CD4-positive, alpha-beta T cell treated with Interleukin-15 for 1 hour (primary cell): ENCODE results near the gene UTP18.
"Not testable (repeated sequence)": the region's sequence is repeated elsewhere in the genome, so short reads cannot be mapped to it uniquely, and the experiment has no call there.

Experiments
- DNase-seq: peaks from one replicate; pipeline ENCODE4 v3.0.0-alpha.2; 2020

Gene UTP18

DNA sequence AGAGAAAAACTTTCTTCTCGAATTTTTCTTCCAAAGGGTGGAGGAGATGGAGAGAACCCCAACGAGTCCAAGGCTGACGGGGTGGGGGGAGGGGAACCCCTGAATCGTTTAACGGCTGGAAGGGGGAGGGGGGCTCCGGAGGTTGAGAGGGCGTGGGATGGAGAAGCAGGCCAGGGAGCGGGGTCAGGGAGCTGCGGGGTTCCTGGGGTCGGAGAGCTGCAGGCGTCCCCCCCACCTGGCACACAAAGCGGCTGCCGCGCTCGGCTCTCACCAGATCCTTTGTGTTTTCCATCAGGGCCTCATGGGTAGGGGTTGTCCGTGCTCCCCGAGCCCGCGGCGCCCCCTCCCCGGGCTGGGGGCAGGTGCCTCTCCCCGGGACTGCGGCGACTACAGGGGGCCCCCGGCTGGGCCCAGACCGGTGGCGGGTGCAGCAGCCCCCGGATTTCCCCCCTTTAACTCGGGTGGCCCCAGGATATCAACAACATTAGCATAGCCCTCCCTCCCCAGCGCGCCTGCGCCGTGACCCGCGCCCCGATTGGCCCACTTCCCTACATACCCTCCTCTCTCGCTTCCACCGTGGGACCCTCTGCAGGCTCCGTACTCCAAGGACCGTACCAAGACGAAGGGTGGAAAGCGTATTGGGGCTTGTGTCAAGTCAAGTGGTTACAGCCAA, 646 bp upstream of the UTP18 start, which contains the start of gene MBTD1:
MBTD1 (minus strand) TSS at position 486 of the 673 bp plus-strand sequence. CDS start 34,888 bp downstream, outside the sequence.
- DNase-seq = peak; percentile 96

DNA sequence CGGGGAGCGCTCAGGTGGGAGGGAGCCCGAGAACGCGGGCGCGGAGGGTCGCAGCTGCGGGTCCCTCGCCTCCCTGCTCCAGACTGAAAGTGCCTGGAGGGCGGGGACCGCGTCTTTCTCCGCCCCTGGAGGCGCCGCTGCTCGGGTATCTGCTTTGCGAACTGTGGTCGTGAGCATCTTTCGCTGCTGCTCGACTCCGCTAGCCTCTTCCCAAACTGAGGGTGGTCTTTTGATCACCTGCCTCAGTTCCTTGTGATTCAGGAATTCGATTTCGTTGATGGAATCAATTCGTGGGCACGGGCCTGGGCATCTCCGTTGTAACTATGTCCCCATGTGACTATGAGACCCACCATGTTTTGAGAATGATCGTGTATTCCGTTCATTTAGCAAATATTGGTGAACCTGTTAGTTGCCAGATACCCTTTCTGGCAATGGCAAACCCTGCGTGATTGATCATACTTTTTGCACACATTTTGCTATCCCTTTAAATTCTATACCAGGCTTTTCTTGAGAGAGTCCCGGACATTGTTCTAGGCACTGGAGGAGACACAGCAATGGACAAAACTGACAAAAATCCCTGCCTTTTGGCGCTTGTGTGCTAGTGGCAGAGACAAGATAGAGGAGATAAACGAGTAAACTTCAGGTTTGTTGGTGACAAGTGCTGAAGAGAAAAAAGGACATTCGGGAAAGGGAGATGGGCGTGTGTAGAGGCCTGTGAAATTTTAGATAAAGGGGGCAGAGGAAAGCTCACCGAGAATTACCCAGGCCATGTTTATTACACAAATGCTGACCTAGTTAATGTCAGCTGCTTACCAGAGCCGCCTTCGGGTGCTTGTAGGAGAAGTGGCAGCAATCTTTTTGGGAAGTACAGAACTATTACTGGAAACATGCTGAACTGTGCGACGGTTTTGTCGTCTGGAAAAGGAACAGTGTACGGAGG, 948 bp downstream of the UTP18 start:
- DNase-seq = no peak

DNA sequence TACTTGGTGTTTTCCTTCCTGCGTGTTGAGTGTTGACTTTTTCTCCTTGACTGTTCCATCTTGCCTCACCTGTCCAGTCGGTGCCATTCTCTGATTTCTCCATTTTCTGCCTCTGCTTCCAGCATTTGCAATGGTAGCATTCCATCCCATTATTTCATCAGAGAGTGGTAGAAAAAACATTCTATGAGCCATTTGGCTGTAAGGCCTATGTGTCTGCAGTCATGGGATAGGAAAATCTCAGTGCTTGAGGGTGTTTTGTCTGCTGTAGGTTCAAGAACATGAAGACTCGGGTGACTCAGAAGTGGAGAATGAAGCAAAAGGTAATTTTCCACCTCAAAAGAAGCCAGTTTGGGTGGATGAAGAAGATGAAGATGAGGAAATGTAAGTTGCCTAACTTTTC, 2.7 kb downstream of the UTP18 start:
- DNase-seq = no peak

DNA sequence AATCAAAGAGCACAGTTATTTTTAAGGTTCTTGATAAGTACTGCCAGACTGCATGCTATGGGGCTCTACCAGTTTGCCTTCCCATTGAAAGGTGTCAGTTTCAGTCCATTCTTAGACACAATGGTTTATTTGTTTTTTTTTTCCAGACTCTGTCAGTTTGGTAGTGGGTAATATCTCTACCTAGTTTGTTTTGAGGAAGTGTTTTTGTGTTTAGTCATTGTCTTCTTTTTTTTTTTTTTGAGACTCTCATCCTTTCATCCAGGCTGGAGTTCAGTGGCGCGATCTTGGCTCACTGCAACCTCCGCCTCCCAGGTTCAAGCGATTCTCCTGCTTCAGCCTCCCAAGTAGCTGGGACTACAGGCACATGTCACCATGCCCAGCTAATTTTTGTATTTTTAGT, 4.1 kb downstream of the UTP18 start:
- not testable (repeated sequence) for DNase-seq

DNA sequence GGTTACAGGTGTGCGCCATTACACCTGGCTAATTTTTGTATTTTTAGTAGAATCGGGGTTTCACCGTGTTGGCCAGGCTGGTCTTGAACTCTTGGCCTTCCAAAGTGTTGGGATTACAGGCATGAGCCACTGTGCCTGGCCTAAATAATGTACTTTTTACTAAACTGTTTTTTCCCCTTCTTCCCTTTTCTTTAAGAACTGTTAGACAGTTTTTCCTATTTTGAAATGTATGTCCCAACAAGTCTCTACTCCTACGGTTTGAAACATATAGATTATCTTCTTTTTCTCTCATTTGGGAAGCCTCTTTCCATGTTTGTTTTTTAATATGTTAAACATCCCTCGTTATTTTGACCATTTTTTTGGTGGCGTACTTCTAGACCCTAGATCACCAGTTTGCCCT, 9.6 kb downstream of the UTP18 start:
- no peak for DNase-seq

DNA sequence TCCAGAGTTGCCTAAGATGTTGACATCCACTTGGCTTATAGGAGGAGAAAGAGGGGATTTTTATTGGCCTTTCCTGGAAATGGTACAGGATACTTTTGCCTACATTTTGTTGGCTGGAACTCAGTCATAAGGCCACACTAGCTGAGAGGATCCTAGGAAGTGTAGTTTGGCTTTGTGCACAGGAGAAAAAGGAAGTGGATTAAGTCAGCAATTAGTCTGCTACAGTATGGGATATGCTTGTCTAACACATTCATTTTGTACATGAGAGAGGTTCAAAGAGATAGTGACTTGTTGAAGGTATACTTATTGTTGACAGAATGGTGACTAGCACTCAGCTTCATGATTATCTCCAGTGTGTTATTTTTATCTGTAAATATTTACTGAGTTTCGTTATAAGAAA, 10.3 kb downstream of the UTP18 start:
- DNase-seq = no peak

DNA sequence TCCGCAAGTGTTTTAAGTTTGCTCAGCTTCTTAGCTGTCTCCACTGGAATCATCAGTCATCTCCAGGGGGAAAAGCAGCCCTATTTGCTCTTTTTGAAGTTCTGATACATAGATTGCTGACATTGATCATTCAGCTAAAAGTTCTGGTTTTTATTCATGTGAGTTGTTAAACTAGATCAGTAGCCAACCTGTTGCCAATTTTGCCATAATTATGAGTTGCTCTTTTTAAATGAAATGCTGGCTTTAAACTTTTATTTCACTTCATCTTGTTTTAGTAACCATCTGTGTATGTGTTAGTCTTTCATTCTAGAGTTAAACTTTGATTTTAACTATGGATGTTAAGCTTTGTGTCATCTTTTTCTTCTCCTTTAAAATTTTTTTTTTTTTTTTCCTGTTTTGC, 12.5 kb downstream of the UTP18 start:
- no peak for DNase-seq

DNA sequence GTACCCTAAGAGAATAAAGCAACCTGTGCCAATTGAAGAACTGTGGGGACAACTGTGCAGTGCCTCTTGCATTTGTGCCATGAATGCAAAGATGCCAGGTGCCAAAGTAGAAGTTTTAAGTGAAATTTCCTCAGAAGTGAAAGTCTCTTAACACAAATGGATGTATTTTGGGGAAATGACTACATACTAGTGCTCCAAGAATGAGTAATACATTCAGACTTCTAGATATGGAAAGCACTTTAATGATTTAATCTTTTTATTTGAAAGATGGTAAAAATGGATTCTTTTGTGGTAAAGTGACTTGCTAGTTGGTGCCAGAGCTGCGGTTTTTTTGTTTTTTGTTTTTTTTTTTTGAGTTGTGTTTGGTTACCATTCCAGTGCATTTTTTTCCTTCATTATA, 15.0 kb downstream of the UTP18 start:
- DNase-seq = no peak

DNA sequence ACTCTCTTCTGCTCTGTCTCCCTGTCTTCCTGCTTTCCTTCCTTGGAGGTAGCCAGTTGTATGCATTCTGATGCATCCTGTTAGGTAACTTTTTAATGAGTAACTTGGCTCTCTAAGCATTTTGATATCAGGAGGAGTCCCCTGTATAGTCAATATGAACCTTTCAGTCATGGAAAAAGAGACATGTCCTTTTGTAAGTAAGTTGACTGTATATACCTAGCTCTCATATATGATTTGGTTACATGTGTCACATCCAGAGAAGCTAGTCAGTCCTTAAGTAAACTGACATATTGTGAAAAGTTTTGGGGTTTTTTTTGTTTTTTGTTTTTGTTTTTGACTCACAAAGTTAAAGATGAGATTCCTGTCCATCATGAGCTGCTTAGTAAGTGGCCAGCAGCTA, 18.8 kb downstream of the UTP18 start:
- DNase-seq = no peak

DNA sequence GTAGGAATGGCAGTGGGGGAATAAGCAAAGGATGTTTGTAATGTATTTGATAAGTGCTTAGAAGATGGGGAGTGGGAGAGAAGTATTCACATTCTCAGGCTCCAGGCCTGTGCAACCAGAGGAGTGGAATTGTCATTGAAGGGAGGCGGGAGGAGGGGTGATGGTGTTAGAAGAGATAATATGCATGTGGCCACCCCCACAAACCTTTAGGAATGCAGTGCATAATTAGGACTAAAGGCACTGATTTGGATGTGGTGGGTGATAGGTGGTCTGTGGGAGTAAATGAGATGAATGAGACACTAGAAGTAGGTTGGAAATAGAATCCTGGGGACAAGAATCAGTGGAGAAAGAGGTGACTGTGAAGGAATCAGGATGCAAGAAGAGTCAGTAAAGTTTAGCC, 27.1 kb downstream of the UTP18 start:
- no peak for DNase-seq

DNA sequence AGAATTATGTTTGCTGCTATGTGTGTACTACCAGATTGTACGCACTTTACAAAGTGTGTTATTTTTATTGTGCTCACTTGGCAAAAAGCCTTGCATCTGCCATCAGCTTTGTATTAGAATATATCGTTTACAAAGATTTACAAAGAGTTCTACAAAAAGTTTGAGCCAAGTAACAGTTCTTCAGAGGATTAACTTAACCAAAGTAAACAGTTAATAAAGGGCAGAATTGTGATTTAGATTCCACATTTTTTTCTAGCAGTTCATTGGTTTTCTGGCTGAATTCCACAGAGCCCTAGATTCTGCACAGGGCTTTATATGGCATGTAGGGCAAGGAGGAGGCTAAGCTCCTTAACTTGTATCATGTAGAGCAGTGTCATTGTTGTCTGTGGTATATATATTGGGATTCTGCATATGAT, 29.4 kb downstream of the UTP18 start:
- DNase-seq = no peak

DNA sequence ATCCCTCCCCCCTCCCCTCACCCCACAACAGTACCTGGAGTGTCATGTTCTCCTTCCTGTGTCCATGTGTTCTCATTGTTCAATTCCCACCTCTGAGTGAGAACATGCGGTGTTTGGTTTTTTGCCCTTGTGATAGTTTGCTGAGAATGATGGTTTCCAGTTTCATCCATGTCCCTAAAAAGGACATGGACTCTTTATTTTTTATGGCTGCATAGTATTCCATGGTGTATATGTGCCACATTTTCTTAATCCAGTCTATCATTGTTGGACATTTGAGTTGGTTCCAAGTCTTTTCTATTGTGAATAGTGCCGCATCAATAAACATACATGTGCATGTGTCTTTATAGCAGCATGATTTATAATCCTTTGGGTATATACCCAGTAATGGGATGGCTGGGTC, 34.0 kb downstream of the UTP18 start:
- not testable (repeated sequence) for DNase-seq

DNA sequence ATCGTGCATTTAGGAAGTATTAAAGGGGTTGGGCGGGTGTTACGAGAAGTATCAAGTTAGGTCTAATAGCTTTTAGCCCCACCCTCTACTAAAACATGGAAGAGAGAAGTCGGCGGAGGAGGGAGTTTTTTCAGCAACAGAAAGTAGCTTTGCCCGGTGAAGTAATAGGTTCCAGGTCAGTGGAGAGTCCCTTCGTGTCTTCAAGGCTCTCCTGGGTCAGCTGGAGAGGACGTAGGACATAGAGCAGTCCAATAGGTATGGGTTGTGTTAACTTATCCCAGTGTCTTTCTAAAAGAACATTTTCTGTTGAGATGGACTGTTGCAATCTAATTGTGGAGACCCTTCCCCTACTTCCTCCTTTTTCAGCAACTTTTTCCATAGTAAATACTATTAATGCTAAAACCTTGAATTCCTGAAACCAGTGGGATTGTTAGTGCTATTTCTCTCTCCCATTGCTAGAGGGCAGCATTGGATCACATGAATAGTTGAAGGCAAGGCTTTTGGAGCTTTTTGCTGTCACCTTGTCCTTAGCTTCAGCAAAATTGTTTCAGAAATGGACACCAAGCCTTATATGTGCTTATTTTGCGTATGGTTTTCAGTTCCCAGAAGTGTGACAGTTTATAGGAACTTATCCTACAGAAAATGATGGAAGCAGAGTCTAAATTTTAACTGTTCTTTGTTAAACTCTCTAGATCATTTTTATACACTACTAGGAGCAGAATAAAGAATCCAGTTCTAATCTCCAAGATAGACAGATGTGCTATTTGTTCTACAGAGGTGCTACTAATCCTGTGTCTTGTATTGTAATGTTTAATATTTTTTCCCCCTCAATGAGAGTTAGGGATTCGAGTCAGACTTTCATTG, 38.4 kb downstream of the UTP18 start:
- DNase-seq = no peak

DNA sequence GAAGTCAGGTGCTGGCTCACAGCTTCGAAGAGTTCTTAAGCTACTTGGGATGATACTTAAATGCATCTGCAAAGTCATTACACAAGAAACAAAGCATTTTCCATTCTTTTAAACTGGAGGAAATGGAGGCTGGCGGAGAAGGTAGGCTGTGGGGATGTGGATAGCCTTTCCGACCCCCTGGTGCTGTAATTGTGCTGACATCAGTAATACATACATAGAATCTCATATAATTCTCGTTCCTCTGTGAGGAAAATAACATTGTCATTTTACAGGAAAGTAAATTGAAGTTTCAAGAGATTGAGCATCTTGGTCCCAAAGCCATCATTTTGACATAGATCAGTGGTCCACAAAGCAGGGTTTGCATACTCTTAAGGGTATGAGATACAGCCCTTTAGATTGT, 39.5 kb downstream of the UTP18 start:
- no peak for DNase-seq

DNA sequence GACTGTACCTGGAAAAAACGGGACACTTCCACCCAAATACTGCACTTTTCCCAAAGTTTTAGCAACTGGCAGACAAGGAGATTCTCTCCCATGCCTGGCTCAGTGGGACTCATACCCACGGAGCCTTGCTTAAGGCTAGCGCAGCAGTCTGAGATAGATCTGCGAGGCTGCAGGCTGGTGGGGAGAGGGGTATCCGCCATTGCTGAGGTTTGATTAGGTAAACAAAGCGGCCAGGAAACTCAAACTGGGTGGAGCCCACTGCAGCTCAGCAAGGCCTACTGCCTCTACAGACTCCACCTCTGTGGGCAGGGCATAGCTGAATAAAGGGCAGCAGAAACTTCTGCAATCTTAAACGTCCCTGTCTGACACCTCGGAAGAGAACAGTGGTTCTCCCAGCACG, 44.8 kb downstream of the UTP18 start:
- no peak for DNase-seq

DNA sequence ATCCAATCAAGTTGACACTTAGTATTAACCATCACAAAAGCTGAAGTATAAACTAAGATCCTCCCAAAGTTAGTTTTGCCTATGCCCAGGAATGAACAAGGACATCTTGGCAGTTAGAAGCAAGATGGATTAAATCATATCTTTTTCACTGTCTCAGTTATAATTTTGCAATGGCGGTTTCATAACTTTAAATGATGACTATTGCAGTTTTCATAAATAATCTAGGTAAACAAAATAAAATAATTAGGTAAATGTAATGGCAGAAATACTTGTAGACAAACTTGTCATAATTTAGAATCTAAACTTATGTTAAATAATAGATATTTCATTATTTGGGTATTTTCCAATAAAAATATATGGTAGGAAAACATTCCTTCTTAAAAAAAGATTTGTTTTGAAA, 51.7 kb downstream of the UTP18 start:
- not testable (repeated sequence) for DNase-seq

DNA sequence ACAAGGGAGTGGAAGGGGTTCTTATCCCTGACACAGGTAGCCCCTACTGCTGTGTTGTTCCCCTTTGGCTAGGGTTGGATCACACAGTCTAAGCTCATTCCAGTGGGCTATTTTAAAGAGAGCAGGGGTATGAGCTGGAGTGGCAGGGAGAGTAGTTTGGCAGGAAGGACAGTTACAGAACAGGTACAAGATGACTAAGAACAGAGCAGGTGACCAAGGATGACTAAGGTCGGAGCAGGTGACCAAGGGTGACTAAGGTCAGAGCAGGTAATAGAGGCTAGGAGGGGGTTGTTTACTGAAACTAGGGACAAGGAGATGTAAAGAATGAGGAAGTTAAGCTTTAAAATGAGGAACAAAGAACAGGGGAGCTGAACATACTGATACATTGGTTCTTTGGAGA, 58.8 kb downstream of the UTP18 start:
- no peak for DNase-seq

DNA sequence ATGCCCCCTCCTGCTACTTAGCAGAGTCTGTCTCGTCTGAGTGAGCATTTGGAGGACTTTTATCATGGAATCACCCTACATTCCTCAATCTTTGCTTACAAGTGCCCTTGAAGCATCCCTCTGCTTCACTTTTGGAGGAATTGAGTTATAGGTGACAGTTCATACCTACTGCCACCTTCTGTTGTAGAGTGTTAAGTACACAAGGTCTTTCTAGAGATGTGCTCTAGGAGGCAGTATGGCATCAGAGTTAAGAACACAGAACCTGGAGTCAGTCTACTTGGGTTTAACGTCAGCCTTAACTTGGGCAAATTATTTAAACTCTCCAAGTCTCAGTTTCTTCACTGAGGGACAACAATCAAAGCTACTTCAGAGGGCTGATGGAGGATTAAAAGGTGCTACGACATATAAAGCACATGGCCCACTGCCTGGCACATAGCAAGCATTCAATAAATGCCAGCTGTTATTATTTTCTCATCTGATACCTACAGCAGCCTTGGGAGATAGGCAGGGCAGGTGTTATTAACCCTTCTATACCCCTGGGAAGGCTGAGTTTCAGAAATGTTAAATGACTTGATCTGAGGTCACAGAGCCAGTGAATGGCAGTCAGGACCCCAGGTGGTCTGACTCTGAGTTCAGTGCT, 62.2 kb downstream of the UTP18 start:
- DNase-seq = no peak

DNA sequence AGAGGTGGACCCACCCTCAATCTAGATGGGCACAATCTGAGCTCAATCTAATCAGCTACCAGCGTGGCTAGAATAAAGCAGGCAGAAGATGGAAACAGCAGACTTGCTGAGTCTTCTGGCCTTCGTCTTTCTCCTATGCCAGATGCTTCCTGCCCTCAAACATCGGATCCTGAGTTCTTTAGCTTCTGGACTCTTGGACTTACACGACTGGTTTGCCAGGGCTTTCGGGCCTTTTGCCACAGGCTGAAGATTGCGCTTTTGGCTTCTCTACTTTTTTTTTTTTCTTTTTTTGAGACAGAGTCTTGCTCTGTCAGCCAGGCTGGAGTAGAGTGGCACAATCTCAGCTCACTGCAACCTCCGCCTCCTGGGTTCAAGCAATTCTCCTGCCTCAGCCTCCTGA, 65.1 kb downstream of the UTP18 start:
- no peak for DNase-seq

DNA sequence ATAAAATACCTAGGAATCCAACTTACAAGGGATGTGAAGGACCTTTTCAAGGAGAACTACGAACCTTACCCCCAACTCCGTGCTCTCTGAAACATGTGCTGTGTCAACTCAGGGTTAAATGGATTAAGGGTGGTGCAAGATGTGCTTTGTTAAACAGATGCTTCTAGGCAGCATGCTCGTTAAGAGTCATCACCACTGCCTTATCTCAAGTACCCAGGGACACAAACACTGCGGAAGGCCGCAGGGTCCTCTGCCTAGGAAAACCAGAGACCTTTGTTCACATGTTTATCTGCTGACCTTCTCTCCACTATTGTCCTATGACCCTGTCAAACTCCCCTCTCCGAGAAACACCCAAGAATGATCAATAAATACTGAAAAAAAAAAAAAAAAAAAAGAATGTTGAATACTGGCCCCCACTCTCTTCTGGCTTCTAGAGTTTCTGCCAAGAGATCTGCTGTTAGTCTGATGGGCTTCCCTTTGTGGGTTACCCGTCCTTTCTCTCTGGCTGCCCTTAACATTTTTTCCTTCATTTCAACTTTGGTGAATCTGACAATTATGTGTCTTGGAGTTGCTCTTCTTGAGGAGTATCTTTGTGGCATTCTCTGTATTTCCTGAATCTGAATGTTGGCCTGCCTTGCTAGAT, 70.6 kb downstream of the UTP18 start:
- not testable (repeated sequence) for DNase-seq

DNA sequence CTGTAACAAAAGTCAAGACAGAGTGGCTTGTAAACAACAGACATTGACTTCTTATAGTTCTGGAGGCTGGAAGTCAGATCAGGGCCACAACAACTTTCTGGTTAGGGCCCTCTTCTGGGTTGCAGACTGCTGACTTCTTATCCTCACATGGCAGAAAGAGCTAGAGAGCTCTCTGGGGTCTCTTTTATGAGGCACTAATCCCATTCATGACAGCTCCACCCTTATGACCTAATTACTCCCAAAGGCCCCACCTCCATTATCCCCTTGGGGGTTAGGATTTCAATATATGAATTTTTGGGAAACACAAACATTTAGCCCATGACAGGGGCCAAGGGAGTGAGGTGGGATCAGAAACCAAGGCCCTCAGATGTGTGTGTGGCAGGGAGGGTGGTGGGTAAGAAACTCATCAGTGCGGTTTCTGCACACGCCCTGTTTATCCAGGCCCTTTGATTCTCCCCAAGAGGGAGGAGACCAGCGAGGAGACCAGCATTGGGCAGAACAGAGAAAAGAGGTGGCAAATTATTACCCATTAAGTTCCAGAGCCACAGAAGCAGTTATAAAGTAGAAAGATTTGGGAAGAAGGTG, 74.8 kb downstream of the UTP18 start:
- DNase-seq = no peak
